Retinal pigment epithelial cell (primary cell): ENCODE measurements around the gene FAM3A.

Source experiments
- DNase-seq: peaks from one replicate; pipeline ENCODE4 v3.0.0-alpha.2; 2010; ENCODE audit warnings: low read depth
- H3K4me3 ChIP-seq: 2 replicates; pipeline ENCODE4 v1.5.1; 2011; ENCODE audit warnings: mild to moderate bottlenecking, low read length, control low read depth, moderate library complexity
- CTCF ChIP-seq: conservative IDR thresholded peaks from 2 replicates; pipeline ENCODE4 v1.5.1; 2011; ENCODE audit warnings: low read depth, low read length, control low read depth, inconsistent platforms

The FAM3A gene

DNA sequence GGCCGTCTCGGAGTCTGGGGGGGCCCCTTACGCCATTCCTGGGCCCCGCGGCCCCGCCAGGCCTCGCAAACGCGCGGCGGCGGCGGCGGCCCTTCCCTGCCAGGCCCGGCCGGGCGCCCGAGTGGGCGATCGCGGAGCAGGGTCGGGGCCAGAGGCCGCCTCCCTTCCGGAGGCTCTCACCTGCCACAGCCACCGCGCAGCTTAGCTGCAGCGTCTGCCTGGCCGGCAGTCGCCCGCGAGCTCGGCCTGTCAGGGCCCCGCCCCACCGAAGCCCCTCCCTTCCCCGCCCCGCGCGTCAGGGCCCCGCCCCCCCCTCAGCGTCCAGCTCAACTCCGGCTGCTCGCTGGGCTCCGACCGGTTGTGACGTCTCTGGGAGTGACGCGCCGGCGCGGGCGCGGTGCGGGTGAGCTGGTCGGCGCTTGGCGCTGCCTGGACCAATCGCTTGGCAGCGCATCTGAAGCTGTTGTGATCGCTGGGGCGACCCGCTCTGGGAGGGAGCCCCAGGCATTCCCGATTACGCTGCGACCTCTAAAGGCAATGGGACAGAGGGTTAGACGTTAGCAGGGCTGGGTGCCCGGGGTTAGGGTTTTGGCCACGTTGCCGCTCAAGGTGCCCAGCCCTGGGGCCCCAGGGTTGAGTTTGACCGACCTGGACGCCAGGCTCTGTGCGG, 25.5 kb downstream of the FAM3A start, which contains the start of gene SLC10A3:
SLC10A3 (minus strand) TSS at position 216 of the 670 bp plus-strand sequence. CDS start 1,689 bp downstream, outside the sequence.
- peak; percentile 84 for DNase-seq
- H3K4me3 ChIP-seq: peak within 1 kb of the TSS; percentile 61
- peak; percentile 1 for TF ChIP-seq CTCF

DNA sequence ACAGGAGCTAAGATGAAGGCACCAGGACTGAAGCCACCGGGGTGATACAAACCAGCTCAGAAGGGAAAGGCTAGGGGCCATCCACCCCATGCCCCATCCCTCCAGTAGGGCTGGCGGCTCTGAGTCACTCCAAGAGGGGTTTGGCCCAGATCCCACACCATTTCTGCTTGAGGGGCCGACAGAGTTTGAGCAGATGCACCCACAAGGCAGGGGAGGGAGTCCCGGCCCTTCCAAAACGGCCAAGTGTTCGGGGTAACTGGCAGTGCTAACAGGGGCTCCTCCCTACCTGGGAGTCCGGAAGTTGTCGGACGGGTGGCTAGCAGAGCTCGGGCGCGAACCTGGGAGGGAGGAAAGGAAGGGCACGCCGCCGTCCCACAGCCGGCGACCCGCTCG, 26.0 kb downstream of the FAM3A start:
- H3K4me3 ChIP-seq: peak overlapping the region; percentile 57
- DNase-seq: no peak
- TF ChIP-seq CTCF: no peak

DNA sequence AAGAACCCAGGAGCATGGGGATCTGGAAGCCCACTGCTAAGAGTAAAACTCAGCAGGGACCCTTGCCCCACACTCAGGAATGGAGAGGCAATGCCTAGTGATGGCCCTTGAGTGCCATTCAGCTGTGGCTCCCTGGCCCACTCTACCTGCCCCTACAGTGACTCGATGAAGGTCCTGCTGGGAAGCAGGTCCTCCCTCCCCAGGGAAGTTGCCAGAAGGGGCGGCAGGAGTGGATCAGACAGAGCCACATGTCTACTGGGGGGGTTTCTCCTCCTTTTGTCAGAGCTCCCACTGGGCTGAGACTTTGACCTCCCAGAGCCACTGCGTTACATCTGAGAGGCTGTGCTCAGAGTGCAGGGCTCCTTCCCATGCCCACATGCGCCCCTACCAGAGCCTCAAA, 26.9 kb downstream of the FAM3A start:
- H3K4me3 ChIP-seq: no peak overlapping the region
- DNase-seq: no peak
- TF ChIP-seq CTCF: no peak

- no peak overlapping the region for H3K4me3 ChIP-seq
- TF ChIP-seq CTCF: no peak
Observed at GRCh38 chrX:154488336-154489075, 27.5 kb downstream of the FAM3A start.

GRCh38 chrX:154487518-154488290, 28.3 kb downstream of the FAM3A start:
- H3K4me3 ChIP-seq: no peak overlapping the region
- no peak for TF ChIP-seq CTCF

More at GRCh38 chrX:154488336-154489075, 27.5 kb downstream of the FAM3A start:
- no peak for DNase-seq

GRCh38 chrX:154486396-154487207, 29.4 kb downstream of the FAM3A start, which contains the start of gene UBL4A:
UBL4A (minus strand) TSS chrX:154486615; CDS start chrX:154486584, 31 bp downstream.
- no peak for TF ChIP-seq CTCF

More at GRCh38 chrX:154487518-154488290, 28.3 kb downstream of the FAM3A start:
- no peak for DNase-seq

More at GRCh38 chrX:154486396-154487207, 29.4 kb downstream of the FAM3A start, which contains the start of gene UBL4A:
- peak; percentile 32 for DNase-seq
- H3K4me3 ChIP-seq: peak within 1 kb of the TSS; percentile 47
